ENCODE measurements around the gene EML1. TPM values are rescaled to one million over a fixed set of nuclear protein-coding genes. Genes with fewer than 3 reads are reported as not detected.

The EML1 gene
- total and polyA plus RNA-seq, 2 of the 13 experiments (the other 11 are each of a cell fraction or from before 2014, with no cell fraction given): 0.59 to 1.7 TPM

- H3K4me3 ChIP-seq (replicated peaks in 1 of 3; ENCODE audit: insufficient read depth in 1 of 3, low read depth in 2 of 3, low read length in 3 of 3): no peak overlapping the region
- WGBS (ENCODE audit: low lambda C conversion rate): 72% methylated on average over 3 of the region's 3 CpGs
- intact Hi-C loops (cut with micrococcal nuclease; ENCODE audit: unreplicated experiment) (no loop called here), in situ Hi-C loops (cut with HindIII; ENCODE audit: extremely low pct_ligation_motif_present, low pct_unique_long_range_greater_than_20kb) (no loop called here)
- no peaks in the 10 kb centered on the region for H3K27me3 ChIP-seq (ENCODE audit: control insufficient read depth in 1 of 2, insufficient read depth in 2 of 2, low read length in 2 of 2)
- no peak overlapping the region for H3K9ac ChIP-seq (ENCODE audit: insufficient read depth, low read depth, low read length)
- no peak for FAIRE-seq
- H3K36me3 ChIP-seq (replicated peaks in 1 of 2; ENCODE audit: control insufficient read depth in 1 of 2, insufficient read depth in 2 of 2, low read length in 2 of 2): no peaks in the 10 kb centered on the region
- ChIA-PET CTCF (ENCODE audit: low intra/inter-chr PET ratio, low total read pairs) (no interaction called here), POLR2A (no interaction called here)
- no peaks in the 10 kb centered on the region for H3K4me1 ChIP-seq (ENCODE audit: insufficient read depth, low read length)
- H3K79me2 ChIP-seq (ENCODE audit: insufficient read depth, low read length): no peaks in the 10 kb centered on the region
- H3K27ac ChIP-seq (ENCODE audit: extremely low read length, insufficient read depth, low read length): no peak overlapping the region
- H2AFZ ChIP-seq (ENCODE audit: low read length): no peak overlapping the region
- no peaks in the 10 kb centered on the region for H3K9me3 ChIP-seq (ENCODE audit: low read length)
- BruUV-seq (replicated peaks): no TSS peak
- DNase-seq (ENCODE audit: low spot score): no peak
- TF ChIP-seq KDM3A (CRISPR knock-in tag; IDR thresholded peaks at IDR 0.05; ENCODE audit: low read depth): no peak
- TF ChIP-seq BHLHE40 (IDR thresholded peaks at IDR 0.05; ENCODE audit: low read length): no peak
- no peak for TF ChIP-seq ZNF775 (CRISPR knock-in tag; IDR thresholded peaks at IDR 0.05; ENCODE audit: borderline replicate concordance)
- TF ChIP-seq CEBPB (IDR thresholded peaks at IDR 0.05; ENCODE audit: borderline replicate concordance, low read depth, low read length): no peak
- TF ChIP-seq ZNF556 (CRISPR knock-in tag; IDR thresholded peaks at IDR 0.05; ENCODE audit: borderline replicate concordance): no peak
- TF ChIP-seq SALL2 (CRISPR knock-in tag; IDR thresholded peaks at IDR 0.05): no peak
- TF ChIP-seq ZNF136 (CRISPR knock-in tag; IDR thresholded peaks at IDR 0.05; ENCODE audit: low read depth): no peak
- no peak for TF ChIP-seq ZFP62 (CRISPR knock-in tag; IDR thresholded peaks at IDR 0.05)
- no peak for TF ChIP-seq ONECUT2 (CRISPR knock-in tag; IDR thresholded peaks at IDR 0.05)
- TF ChIP-seq ZFAT (CRISPR knock-in tag; conservative IDR thresholded peaks at IDR 0.05): no peak
- no peak for TF ChIP-seq TGIF2 (CRISPR knock-in tag; IDR thresholded peaks at IDR 0.05)
- TF ChIP-seq ZNF670 (CRISPR knock-in tag; IDR thresholded peaks at IDR 0.05; ENCODE audit: borderline replicate concordance): no peak
- TF ChIP-seq TEAD2 (CRISPR knock-in tag; IDR thresholded peaks at IDR 0.05): no peak
- no peak for TF ChIP-seq KDM2A (CRISPR knock-in tag; IDR thresholded peaks at IDR 0.05; ENCODE audit: borderline replicate concordance, low read depth)
- TF ChIP-seq MED8 (CRISPR knock-in tag; IDR thresholded peaks at IDR 0.05; ENCODE audit: insufficient replicate concordance): no peak
- no peak for TF ChIP-seq ZNF674 (CRISPR knock-in tag; IDR thresholded peaks at IDR 0.05; ENCODE audit: low read depth)
- no peaks in the 10 kb centered on the region for H4K20me1 ChIP-seq (ENCODE audit: insufficient read depth, low read length)
- H3K4me2 ChIP-seq (ENCODE audit: low read depth, low read length): no peak overlapping the region
- no peak for ATAC-seq
Observed at GRCh38 chr14:99816642-99817041, 23.4 kb downstream of the EML1 start.
